ENCODE results near the gene ACRV1. TPM values are rescaled to one million over a fixed set of nuclear protein-coding genes. Genes with fewer than 3 reads are reported as not detected.
"Not testable (repeated sequence)": the region's sequence is repeated elsewhere in the genome, so short reads cannot be mapped to it uniquely, and the experiment has no call there.

ACRV1 gene, protein sequence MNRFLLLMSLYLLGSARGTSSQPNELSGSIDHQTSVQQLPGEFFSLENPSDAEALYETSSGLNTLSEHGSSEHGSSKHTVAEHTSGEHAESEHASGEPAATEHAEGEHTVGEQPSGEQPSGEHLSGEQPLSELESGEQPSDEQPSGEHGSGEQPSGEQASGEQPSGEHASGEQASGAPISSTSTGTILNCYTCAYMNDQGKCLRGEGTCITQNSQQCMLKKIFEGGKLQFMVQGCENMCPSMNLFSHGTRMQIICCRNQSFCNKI
- total RNA-seq, result not detected

DNA sequence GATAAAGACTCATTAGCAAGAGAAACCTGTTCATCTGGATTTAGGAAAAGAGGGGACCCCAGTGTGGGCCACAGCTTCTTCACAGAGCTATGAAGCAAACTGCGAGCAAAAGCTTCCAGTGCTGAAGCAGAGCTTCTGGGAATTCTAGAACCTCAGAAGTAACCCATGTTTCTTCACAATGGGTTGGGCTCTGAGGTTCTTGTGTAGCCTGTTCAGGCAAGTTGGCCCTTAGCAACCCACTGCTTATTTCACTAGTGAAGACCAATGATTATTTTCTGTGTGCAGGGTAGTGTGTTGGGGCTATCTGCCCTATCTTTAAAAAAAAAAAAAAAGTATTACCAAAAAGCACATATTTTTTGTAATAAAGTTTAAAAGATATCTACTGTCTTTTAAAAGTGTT lies at the start of gene ACRV1:
Gene ACRV1, minus strand, starts transcription at position 101 of the 400 bp plus-strand sequence. Its CDS starts 67 bp downstream, at position 34.
- peaks cover 4% of the 10 kb centered on the region for H3K4me1 Mint-ChIP-seq (ENCODE audit: low read depth)
- H3K27me3 Mint-ChIP-seq (ENCODE audit: low read depth), result no peaks in the 10 kb centered on the region
- H3K4me3 Mint-ChIP-seq, result no peak within 1 kb of the TSS
- no peaks in the 10 kb centered on the region for H3K9me3 Mint-ChIP-seq
- no peak for DNase-seq
- H3K36me3 Mint-ChIP-seq (ENCODE audit: low read depth), result peaks cover 33% of the 10 kb centered on the region
- no peak within 1 kb of the TSS for H3K27ac Mint-ChIP-seq
- intact Hi-C loops (cut with micrococcal nuclease), result no loop called here
- CTCF ChIA-PET, result interaction anchor here (1.4 kb wide), 1 partner anchor 54 kb away, joined by 3 read pairs; no protein-coding TSS in a partner anchor

GRCh38 chr11:125728969-125729368 lies 48.3 kb upstream of the ACRV1 start:
- H3K4me1 Mint-ChIP-seq (ENCODE audit: low read depth), result no peaks in the 10 kb centered on the region
- CTCF ChIA-PET, result interaction anchor here (0.6 kb wide), 1 partner anchor 168 kb away, joined by 4 read pairs; no protein-coding TSS in a partner anchor

GRCh38 chr11:125724125-125724524 lies 43.5 kb upstream of the ACRV1 start:
- Mint-ChIP-seq H3K36me3 (ENCODE audit: low read depth) (no peaks in the 10 kb centered on the region), H3K4me1 (ENCODE audit: low read depth) (no peaks in the 10 kb centered on the region), H3K4me3 (no peak overlapping the region), H3K27ac (no peak overlapping the region), H3K9me3 (no peaks in the 10 kb centered on the region), H3K27me3 (ENCODE audit: low read depth) (peaks cover 11% of the 10 kb centered on the region)
- peak; percentile 6 for DNase-seq
- CTCF ChIA-PET, result interaction anchor here (1.0 to 1.2 kb wide), 2 partner anchors 155 to 156 kb away, joined by 3 to 6 read pairs; no protein-coding TSS in a partner anchor
- intact Hi-C loops (cut with micrococcal nuclease), result loop anchor here (1.0 kb wide), 1 partner anchor 150 kb away; no protein-coding TSS in a partner anchor

More at GRCh38 chr11:125728969-125729368, 48.3 kb upstream of the ACRV1 start:
- H3K27me3 Mint-ChIP-seq (ENCODE audit: low read depth), result peaks cover 12% of the 10 kb centered on the region
- no peaks in the 10 kb centered on the region for H3K36me3 Mint-ChIP-seq (ENCODE audit: low read depth)
- no peak for DNase-seq
- no peak overlapping the region for H3K27ac Mint-ChIP-seq
- no peaks in the 10 kb centered on the region for H3K9me3 Mint-ChIP-seq
- no peak overlapping the region for H3K4me3 Mint-ChIP-seq
- intact Hi-C loops (cut with micrococcal nuclease), result no loop called here

DNA sequence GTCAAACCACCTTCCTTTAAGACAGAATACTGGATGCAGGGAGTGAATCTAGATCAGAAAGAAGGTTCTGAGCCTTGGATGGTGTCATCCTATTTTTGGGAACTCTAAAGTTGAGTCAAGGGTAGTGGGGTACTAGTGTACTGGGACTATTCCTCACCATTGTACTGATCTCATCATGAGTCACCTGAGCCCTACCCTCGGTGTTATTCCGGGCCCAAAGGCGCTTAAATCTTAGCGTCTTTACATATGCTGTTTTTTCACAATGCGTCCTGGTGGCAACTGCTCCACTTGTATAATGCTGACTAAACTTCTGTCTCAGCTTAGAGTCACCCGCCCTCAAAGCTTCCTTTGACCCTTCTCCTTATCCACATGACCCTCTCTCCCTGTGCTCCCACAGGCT lies 40.1 kb upstream of the ACRV1 start:
- Mint-ChIP-seq H3K4me1 (ENCODE audit: low read depth) (no peaks in the 10 kb centered on the region), H3K27ac (no peak overlapping the region), H3K36me3 (ENCODE audit: low read depth) (no peaks in the 10 kb centered on the region), H3K4me3 (no peak overlapping the region), H3K9me3 (no peaks in the 10 kb centered on the region), H3K27me3 (ENCODE audit: low read depth) (peaks cover 8% of the 10 kb centered on the region)
- intact Hi-C loops (cut with micrococcal nuclease), result no loop called here
- CTCF ChIA-PET, result no interaction called here
- DNase-seq, result no peak

DNA sequence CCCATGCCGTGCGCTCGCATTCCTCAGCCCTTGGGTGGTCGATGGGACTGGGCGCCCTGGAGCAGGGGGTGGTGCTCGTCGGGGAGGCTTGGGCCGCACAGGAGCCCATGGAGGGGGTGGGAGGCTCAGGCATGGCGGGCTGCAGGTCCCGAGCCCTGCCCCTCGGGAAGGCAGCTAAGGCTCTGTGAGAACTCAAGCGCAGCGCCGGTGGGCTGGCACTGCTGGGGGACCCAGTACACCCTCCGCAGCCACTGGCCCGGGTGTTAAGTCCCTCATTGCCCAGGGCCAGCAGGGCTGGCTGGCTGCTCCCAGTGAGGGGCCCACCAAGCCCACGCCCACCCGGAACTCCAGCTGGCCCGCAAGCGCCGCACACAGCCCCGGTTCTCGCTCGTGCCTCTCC lies 24.0 kb upstream of the ACRV1 start:
- H3K9me3 Mint-ChIP-seq; intact Hi-C loops (cut with micrococcal nuclease); DNase-seq; H3K4me3 Mint-ChIP-seq; H3K27ac Mint-ChIP-seq; H3K36me3 Mint-ChIP-seq (ENCODE audit: low read depth); H3K4me1 Mint-ChIP-seq (ENCODE audit: low read depth); CTCF ChIA-PET: not testable (repeated sequence)
- H3K27me3 Mint-ChIP-seq (ENCODE audit: low read depth), result peaks cover 18% of the 10 kb centered on the region

- DNase-seq, result no peak
- intact Hi-C loops (cut with micrococcal nuclease), result no loop called here
- Mint-ChIP-seq H3K4me1 (ENCODE audit: low read depth) (no peaks in the 10 kb centered on the region), H3K4me3 (no peak overlapping the region), H3K36me3 (ENCODE audit: low read depth) (no peaks in the 10 kb centered on the region), H3K27me3 (ENCODE audit: low read depth) (peaks cover 16% of the 10 kb centered on the region), H3K27ac (no peak overlapping the region), H3K9me3 (no peaks in the 10 kb centered on the region)
- CTCF ChIA-PET, result no interaction called here
Observed at GRCh38 chr11:125701858-125702621, 21.4 kb upstream of the ACRV1 start.

- H3K4me3 Mint-ChIP-seq, result no peak overlapping the region
- CTCF ChIA-PET, result no interaction called here
- intact Hi-C loops (cut with micrococcal nuclease), result no loop called here
- H3K4me1 Mint-ChIP-seq (ENCODE audit: low read depth), result no peaks in the 10 kb centered on the region
- no peak for DNase-seq
- H3K27ac Mint-ChIP-seq, result no peak overlapping the region
- H3K36me3 Mint-ChIP-seq (ENCODE audit: low read depth), result no peaks in the 10 kb centered on the region
- peaks cover 12% of the 10 kb centered on the region for H3K27me3 Mint-ChIP-seq (ENCODE audit: low read depth)
- H3K9me3 Mint-ChIP-seq, result no peaks in the 10 kb centered on the region
Observed at GRCh38 chr11:125701018-125701610, 20.5 kb upstream of the ACRV1 start.

- Mint-ChIP-seq H3K27ac (no peak overlapping the region), H3K4me3 (no peak overlapping the region), H3K4me1 (ENCODE audit: low read depth) (no peaks in the 10 kb centered on the region), H3K9me3 (no peaks in the 10 kb centered on the region), H3K36me3 (ENCODE audit: low read depth) (no peaks in the 10 kb centered on the region), H3K27me3 (ENCODE audit: low read depth) (peaks cover 7% of the 10 kb centered on the region)
- DNase-seq, result no peak
- CTCF ChIA-PET, result no interaction called here
- intact Hi-C loops (cut with micrococcal nuclease), result no loop called here
Observed at GRCh38 chr11:125694951-125695350, 14.3 kb upstream of the ACRV1 start.

GRCh38 chr11:125692887-125693286 lies 12.2 kb upstream of the ACRV1 start:
- CTCF ChIA-PET, result no interaction called here
- Mint-ChIP-seq H3K27ac (no peak overlapping the region), H3K9me3 (no peaks in the 10 kb centered on the region), H3K36me3 (ENCODE audit: low read depth) (no peaks in the 10 kb centered on the region), H3K27me3 (ENCODE audit: low read depth) (peaks cover 2% of the 10 kb centered on the region), H3K4me3 (no peak overlapping the region), H3K4me1 (ENCODE audit: low read depth) (no peaks in the 10 kb centered on the region)
- DNase-seq, result no peak
- intact Hi-C loops (cut with micrococcal nuclease), result no loop called here

GRCh38 chr11:125690006-125690405 lies 9.4 kb upstream of the ACRV1 start:
- Mint-ChIP-seq H3K4me3 (no peak overlapping the region), H3K36me3 (ENCODE audit: low read depth) (peaks cover 4% of the 10 kb centered on the region), H3K27ac (no peak overlapping the region), H3K27me3 (ENCODE audit: low read depth) (peaks cover 2% of the 10 kb centered on the region), H3K4me1 (ENCODE audit: low read depth) (no peaks in the 10 kb centered on the region), H3K9me3 (no peaks in the 10 kb centered on the region)
- no peak for DNase-seq
- intact Hi-C loops (cut with micrococcal nuclease), result no loop called here
- CTCF ChIA-PET, result no interaction called here

GRCh38 chr11:125689274-125689859 lies 8.7 kb upstream of the ACRV1 start:
- H3K27me3 Mint-ChIP-seq (ENCODE audit: low read depth), result no peaks in the 10 kb centered on the region
- intact Hi-C loops (cut with micrococcal nuclease), result no loop called here
- H3K4me3 Mint-ChIP-seq, result no peak overlapping the region
- peaks cover 4% of the 10 kb centered on the region for H3K36me3 Mint-ChIP-seq (ENCODE audit: low read depth)
- no peaks in the 10 kb centered on the region for H3K4me1 Mint-ChIP-seq (ENCODE audit: low read depth)
- CTCF ChIA-PET, result no interaction called here
- no peak overlapping the region for H3K27ac Mint-ChIP-seq
- no peak for DNase-seq
- H3K9me3 Mint-ChIP-seq, result no peaks in the 10 kb centered on the region

DNA sequence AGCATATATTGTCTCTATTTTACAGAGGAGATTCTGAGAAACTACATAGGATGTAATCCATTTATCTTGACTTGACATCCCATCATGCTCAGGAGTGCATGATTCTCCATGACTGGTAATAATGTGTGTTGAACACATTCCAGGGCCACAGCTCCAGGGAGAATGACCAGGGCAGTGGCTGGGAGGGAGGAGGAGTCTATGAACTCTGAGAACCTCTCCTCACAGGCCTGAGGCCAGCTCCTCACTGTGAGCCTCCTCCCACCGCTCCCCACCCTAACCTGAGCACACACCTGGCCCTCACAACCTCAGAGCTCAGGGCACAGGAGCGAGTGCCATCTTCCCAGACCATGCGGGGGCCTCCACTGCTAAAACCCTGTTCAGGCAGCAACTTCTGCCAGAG lies 8.0 kb upstream of the ACRV1 start:
- intact Hi-C loops (cut with micrococcal nuclease), result no loop called here
- Mint-ChIP-seq H3K4me1 (ENCODE audit: low read depth) (no peaks in the 10 kb centered on the region), H3K9me3 (no peaks in the 10 kb centered on the region), H3K27ac (no peak overlapping the region), H3K36me3 (ENCODE audit: low read depth) (peaks cover 6% of the 10 kb centered on the region), H3K27me3 (ENCODE audit: low read depth) (no peaks in the 10 kb centered on the region), H3K4me3 (no peak overlapping the region)
- no peak for DNase-seq
- CTCF ChIA-PET, result no interaction called here

All from activated naive CD4-positive, alpha-beta T cell treated with anti-CD3 and anti-CD28 coated beads for 36 hours (primary cell).